HUES48 (cell line): ENCODE results near the gene CITED2.

ENCODE experiments used
- H3K27ac ChIP-seq: one replicate; pipeline ENCODE4 v1.7.0; 2013; ENCODE audit warnings: low read depth, low read length, inconsistent platforms
- H3K27me3 ChIP-seq: 2 replicates; pipeline ENCODE4 v1.6.1; 2013; ENCODE audit warnings: mild to moderate bottlenecking, low read length; ENCODE audit not compliant: control insufficient read depth, insufficient read depth
- H3K36me3 ChIP-seq: 2 replicates; pipeline ENCODE4 v1.6.1; 2013; ENCODE audit warnings: low read length; ENCODE audit not compliant: control insufficient read depth, insufficient read depth
- H3K4me1 ChIP-seq: 2 replicates; pipeline ENCODE4 v1.6.1; 2013; ENCODE audit warnings: mild to moderate bottlenecking, low read length; ENCODE audit not compliant: control insufficient read depth, insufficient read depth
- H3K4me3 ChIP-seq: 2 replicates; pipeline ENCODE4 v1.5.1; 2013; ENCODE audit warnings: mild to moderate bottlenecking, low read depth, low read length
- H3K9ac ChIP-seq: 2 replicates; pipeline ENCODE4 v1.6.1; 2013; ENCODE audit warnings: mild to moderate bottlenecking, low read depth, low read length, moderate library complexity
- H3K9me3 ChIP-seq: 2 replicates; pipeline ENCODE4 v1.6.1; 2013; ENCODE audit warnings: low read length; ENCODE audit not compliant: control insufficient read depth, insufficient read depth

Gene CITED2

GRCh38 chr6:139329224-139329623 lies 45.2 kb downstream of the CITED2 start:
- Histone ChIP-seq H3K27me3 (no peaks in the 10 kb centered on the region), H3K4me3 (no peak overlapping the region), H3K4me1 (no peaks in the 10 kb centered on the region), H3K9me3 (0 out of 2 replicates have a peak, but pooled peaks cover 2% of the 10 kb centered on the region), H3K36me3 (no peaks in the 10 kb centered on the region), H3K27ac (no peak overlapping the region), H3K9ac (no peak overlapping the region)

- Histone ChIP-seq H3K36me3 (no peaks in the 10 kb centered on the region), H3K9me3 (0 out of 2 replicates have a peak, but pooled peaks cover 2% of the 10 kb centered on the region), H3K4me3 (no peak overlapping the region), H3K9ac (no peak overlapping the region), H3K27ac (no peak overlapping the region), H3K4me1 (peaks cover 6% of the 10 kb centered on the region), H3K27me3 (no peaks in the 10 kb centered on the region)
Measured at GRCh38 chr6:139327038-139327437, 47.4 kb downstream of the CITED2 start.

GRCh38 chr6:139325686-139326085 lies 48.8 kb downstream of the CITED2 start:
- no peak overlapping the region for H3K9ac ChIP-seq
- H3K4me1 ChIP-seq: peaks cover 6% of the 10 kb centered on the region
- H3K4me3 ChIP-seq: no peak overlapping the region
- no peaks in the 10 kb centered on the region for H3K36me3 ChIP-seq
- H3K27ac ChIP-seq: no peak overlapping the region
- H3K27me3 ChIP-seq: no peaks in the 10 kb centered on the region
- H3K9me3 ChIP-seq: 0 out of 2 replicates have a peak, but pooled peaks cover 2% of the 10 kb centered on the region

- H3K27ac ChIP-seq: no peak overlapping the region
- peaks cover 6% of the 10 kb centered on the region for H3K4me1 ChIP-seq
- no peak overlapping the region for H3K4me3 ChIP-seq
- no peaks in the 10 kb centered on the region for H3K36me3 ChIP-seq
- no peaks in the 10 kb centered on the region for H3K27me3 ChIP-seq
- no peak overlapping the region for H3K9ac ChIP-seq
- 0 out of 2 replicates have a peak, but pooled peaks cover 2% of the 10 kb centered on the region for H3K9me3 ChIP-seq
Measured at GRCh38 chr6:139325125-139325524, 49.3 kb downstream of the CITED2 start.

- Histone ChIP-seq H3K27me3 (no peaks in the 10 kb centered on the region), H3K36me3 (no peaks in the 10 kb centered on the region), H3K9ac (no peak overlapping the region), H3K4me1 (peaks cover 6% of the 10 kb centered on the region), H3K9me3 (0 out of 2 replicates have a peak, but pooled peaks cover 2% of the 10 kb centered on the region), H3K27ac (no peak overlapping the region), H3K4me3 (no peak overlapping the region)
Measured at GRCh38 chr6:139324301-139324555, 50.2 kb downstream of the CITED2 start.

- H3K27ac ChIP-seq: no peak overlapping the region
- H3K27me3 ChIP-seq: no peaks in the 10 kb centered on the region
- no peak overlapping the region for H3K4me3 ChIP-seq
- H3K36me3 ChIP-seq: no peaks in the 10 kb centered on the region
- H3K9ac ChIP-seq: no peak overlapping the region
- peaks cover 6% of the 10 kb centered on the region for H3K4me1 ChIP-seq
- H3K9me3 ChIP-seq: no peaks in the 10 kb centered on the region
Measured at GRCh38 chr6:139323511-139324300, 50.7 kb downstream of the CITED2 start.
